Measurements from ENCODE around the gene UBAP2L. TPM values are rescaled to one million over a fixed set of nuclear protein-coding genes. Genes with fewer than 3 reads are reported as not detected.

The UBAP2L gene
- total and polyA plus RNA-seq, 9 of the 15 experiments (the other 6 are each of a cell fraction or from before 2014, with no cell fraction given) = 75.0 to 245 (median 119) TPM

GRCh38 chr1:154186852-154187501 lies 33.8 kb upstream of the UBAP2L start (continued):
- TF ChIP-seq CHAMP1 (IDR thresholded peaks at IDR 0.05) (0 out of 2 replicates have a peak, but pooled peaks have one; percentile 40), GABPB2 (CRISPR knock-in tag; conservative IDR thresholded peaks at IDR 0.05) (no peak), CCNT2 (IDR thresholded peaks at IDR 0.05; ENCODE audit: borderline replicate concordance, extremely low read depth, insufficient read length, low read depth, low read length) (no peak), ZNF398 (CRISPR knock-in tag; IDR thresholded peaks at IDR 0.05) (no peak), MAX (CRISPR knock-in tag; IDR thresholded peaks at IDR 0.05) (no peak), ETS1 (conservative IDR thresholded peaks at IDR 0.05; ENCODE audit: control insufficient read depth, low read depth, low read length) (no peak), NEUROD1 (IDR thresholded peaks at IDR 0.05; ENCODE audit: borderline replicate concordance, low read depth, low read length, partially characterized antibody) (no peak), WHSC1 (IDR thresholded peaks at IDR 0.05; ENCODE audit: low read length) (no peak), NR3C1 (CRISPR knock-in tag; IDR thresholded peaks at IDR 0.05) (no peak), ZNF512 (tag; IDR thresholded peaks at IDR 0.05) (no peak), HDGF (IDR thresholded peaks at IDR 0.05) (no peak), EWSR1 (IDR thresholded peaks at IDR 0.05; ENCODE audit: borderline replicate concordance, low read depth, partially characterized antibody) (no peak), CHD1 (IDR thresholded peaks at IDR 0.05; ENCODE audit: low read length) (no peak), PRMT5 (CRISPR knock-in tag; IDR thresholded peaks at IDR 0.05) (no peak), TEAD2 (tag; IDR thresholded peaks at IDR 0.05) (no peak), ZNF584 (CRISPR knock-in tag; IDR thresholded peaks at IDR 0.05; ENCODE audit: low read depth) (no peak), PYGO2 (tag; IDR thresholded peaks at IDR 0.05) (no peak), ERF (CRISPR knock-in tag; IDR thresholded peaks at IDR 0.05) (no peak), GTF2A2 (tag; IDR thresholded peaks at IDR 0.05) (no peak), U2AF1 (optimal IDR thresholded peaks at IDR 0.05; ENCODE audit: low read depth, low read length) (no peak), ARID1B (IDR thresholded peaks at IDR 0.05) (peak; percentile 91), ZNF707 (CRISPR knock-in tag; conservative IDR thresholded peaks at IDR 0.05) (no peak)
